A673 (cell line): ENCODE measurements around the gene SLC27A1. TPM values are rescaled to one million over a fixed set of nuclear protein-coding genes. Genes with fewer than 3 reads are reported as not detected.

Source experiments
- BruUV-seq: library from RNA; stranded (reverse); fragments of 400-500 nt; replicated peaks from 2 replicates; lab custom pipeline; 2021; lab: Mats Ljungman, UMichigan
- CTCF ChIA-PET: fragments of 300-600 bp; sonication (Branson Sonifier 250); formaldehyde crosslinking; loops from one replicate; lab custom pipeline; 2022; ENCODE audit warnings: antibody characterized with exemption; lab: Charles Lee
- POLR2A ChIA-PET: fragments of 300-600 bp; sonication (Branson Sonifier 250); formaldehyde crosslinking; loops from one replicate; lab custom pipeline; 2022; ENCODE audit warnings: antibody characterized with exemption; ENCODE audit not compliant: low non-redundant PET; lab: Charles Lee
- DNase-seq: peaks from one replicate; pipeline ENCODE4 v3.0.0-alpha.2; 2015; ENCODE audit warnings: low spot score
- H3K27ac ChIP-seq: fragments of 200-600 bp; sonication (generic); 2 replicates; pipeline ENCODE4 v1.5.1; 2016; ENCODE audit warnings: mixed run types, low read depth, mild to moderate bottlenecking, mixed read lengths, antibody characterized with exemption, low read length; ENCODE audit not compliant: poor library complexity, severe bottlenecking
- H3K27me3 ChIP-seq: fragments of 200-600 bp; sonication (generic); replicated peaks from 2 replicates; pipeline ENCODE4 v1.6.1; 2017; ENCODE audit warnings: mixed run types, low read depth, mild to moderate bottlenecking, mixed read lengths, antibody characterized with exemption, low read length; ENCODE audit not compliant: insufficient read depth, poor library complexity
- H3K36me3 ChIP-seq: fragments of 200-600 bp; sonication (generic); 2 replicates; pipeline ENCODE4 v1.6.1; 2016; ENCODE audit warnings: mixed run types, mild to moderate bottlenecking, mixed read lengths, antibody characterized with exemption, low read length; ENCODE audit not compliant: insufficient read depth, poor library complexity, severe bottlenecking
- H3K4me1 ChIP-seq: fragments of 200-600 bp; sonication (generic); 2 replicates; pipeline ENCODE4 v1.6.1; 2017; ENCODE audit warnings: mixed run types, mild to moderate bottlenecking, mixed read lengths, antibody characterized with exemption, low read length; ENCODE audit not compliant: insufficient read depth, poor library complexity, severe bottlenecking
- H3K4me3 ChIP-seq: fragments of 200-600 bp; sonication (generic); 2 replicates; pipeline ENCODE4 v1.5.1; 2016; ENCODE audit warnings: low read depth, mixed run types, mild to moderate bottlenecking, mixed read lengths, low read length; ENCODE audit not compliant: poor library complexity, severe bottlenecking
- H3K9me3 ChIP-seq: fragments of 200-600 bp; sonication (generic); 2 replicates; pipeline ENCODE4 v1.6.1; 2016; ENCODE audit warnings: mixed run types, low read depth, mild to moderate bottlenecking, mixed read lengths, antibody characterized with exemption, low read length; ENCODE audit not compliant: poor library complexity, severe bottlenecking
- EZH2 ChIP-seq: fragments of 200-600 bp; sonication (generic); IDR thresholded peaks from 2 replicates; pipeline ENCODE4 v1.6.1; 2017; ENCODE audit warnings: borderline replicate concordance, low read depth, mild to moderate bottlenecking, mixed read lengths, antibody characterized with exemption, low read length; ENCODE audit not compliant: poor library complexity, severe bottlenecking
- intact Hi-C: fragments of 100-400 bp; cut with micrococcal nuclease; formaldehyde crosslinking; loops from one replicate; pipeline ENCODE4 v1.10.0; 2022; ENCODE audit not compliant: unreplicated experiment
- total RNA-seq: library from RNA; stranded (reverse); gene quantifications from 2 replicates; pipeline ENCODE4 v1.2.3, GENCODE V29; 2021
- TF ChIP-seq, protein P1 (sequence below): fragments of 300-800, 200-600 bp; sonication (generic); conservative IDR thresholded peaks from 2 replicates; pipeline ENCODE4 v1.5.1; 2017; ENCODE audit warnings: low read depth, mild to moderate bottlenecking, antibody characterized with exemption, low read length, moderate library complexity, mixed read lengths

The SLC27A1 gene
- total RNA-seq, 1 experiment from 2014 or later, result 3.0 TPM

GRCh38 chr19:17541184-17541759 is 70.9 kb downstream of the SLC27A1 start:
- no peak overlapping the region for H3K27ac ChIP-seq
- H3K4me1 ChIP-seq, result no peaks in the 10 kb centered on the region
- no peak for DNase-seq
- TF ChIP-seq, protein P1, sequence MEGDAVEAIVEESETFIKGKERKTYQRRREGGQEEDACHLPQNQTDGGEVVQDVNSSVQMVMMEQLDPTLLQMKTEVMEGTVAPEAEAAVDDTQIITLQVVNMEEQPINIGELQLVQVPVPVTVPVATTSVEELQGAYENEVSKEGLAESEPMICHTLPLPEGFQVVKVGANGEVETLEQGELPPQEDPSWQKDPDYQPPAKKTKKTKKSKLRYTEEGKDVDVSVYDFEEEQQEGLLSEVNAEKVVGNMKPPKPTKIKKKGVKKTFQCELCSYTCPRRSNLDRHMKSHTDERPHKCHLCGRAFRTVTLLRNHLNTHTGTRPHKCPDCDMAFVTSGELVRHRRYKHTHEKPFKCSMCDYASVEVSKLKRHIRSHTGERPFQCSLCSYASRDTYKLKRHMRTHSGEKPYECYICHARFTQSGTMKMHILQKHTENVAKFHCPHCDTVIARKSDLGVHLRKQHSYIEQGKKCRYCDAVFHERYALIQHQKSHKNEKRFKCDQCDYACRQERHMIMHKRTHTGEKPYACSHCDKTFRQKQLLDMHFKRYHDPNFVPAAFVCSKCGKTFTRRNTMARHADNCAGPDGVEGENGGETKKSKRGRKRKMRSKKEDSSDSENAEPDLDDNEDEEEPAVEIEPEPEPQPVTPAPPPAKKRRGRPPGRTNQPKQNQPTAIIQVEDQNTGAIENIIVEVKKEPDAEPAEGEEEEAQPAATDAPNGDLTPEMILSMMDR, result no peak
- TF ChIP-seq EZH2, result no peak
- intact Hi-C loops, result no loop called here
- ChIA-PET POLR2A (no interaction called here), CTCF (no interaction called here)
- no peaks in the 10 kb centered on the region for H3K9me3 ChIP-seq
- H3K36me3 ChIP-seq, result no peaks in the 10 kb centered on the region
- H3K27me3 ChIP-seq, result no peaks in the 10 kb centered on the region
- BruUV-seq, result no TSS peak
- no peak overlapping the region for H3K4me3 ChIP-seq

- Histone ChIP-seq H3K27me3 (no peaks in the 10 kb centered on the region), H3K4me1 (no peaks in the 10 kb centered on the region), H3K4me3 (no peak overlapping the region), H3K36me3 (no peaks in the 10 kb centered on the region), H3K27ac (no peak overlapping the region), H3K9me3 (no peaks in the 10 kb centered on the region)
- BruUV-seq, result no TSS peak
- intact Hi-C loops, result no loop called here
- no peak for DNase-seq
- CTCF ChIA-PET, result no interaction called here
- no peak for TF ChIP-seq EZH2
- TF ChIP-seq, protein P1, result no peak
- POLR2A ChIA-PET, result no interaction called here
Observed at GRCh38 chr19:17542042-17542441, 71.7 kb downstream of the SLC27A1 start.

DNA sequence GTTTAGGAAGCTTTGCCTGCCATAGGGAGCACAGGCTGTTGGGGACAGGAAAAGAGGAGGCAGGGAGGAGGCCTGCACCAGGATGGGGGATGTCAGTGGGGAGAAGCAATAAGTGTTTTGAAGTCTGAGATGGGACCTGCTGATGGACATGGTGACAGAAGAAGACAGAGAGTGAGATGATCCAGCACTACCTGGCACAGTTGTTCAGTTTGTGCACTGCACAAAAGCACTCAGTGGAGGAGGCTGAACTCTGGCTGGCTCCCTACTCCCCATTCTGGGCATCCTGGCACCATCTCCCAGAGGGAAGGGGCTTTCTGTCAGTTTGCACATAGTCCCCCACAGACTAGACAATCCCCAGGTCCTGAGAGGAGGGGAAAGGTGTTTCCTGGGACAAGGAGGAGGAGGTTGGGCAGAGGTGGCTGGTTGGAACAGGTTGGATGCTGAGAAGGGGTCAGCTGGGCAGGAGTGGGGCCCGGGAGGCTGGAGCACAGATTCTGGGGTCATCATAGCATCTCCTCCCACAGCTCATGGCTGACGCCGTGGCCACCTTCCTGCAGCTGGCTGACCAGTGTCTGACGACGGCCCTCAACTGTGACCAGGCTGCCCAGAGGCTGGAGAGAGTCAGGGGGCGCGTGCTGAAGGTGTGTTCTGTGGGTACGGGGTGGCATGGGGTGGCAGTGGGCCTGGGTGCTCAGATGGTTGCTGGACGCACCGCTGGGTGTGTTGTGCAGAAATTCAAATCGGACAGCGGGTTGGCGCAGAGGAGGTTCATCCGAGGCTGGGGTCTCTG is 72.7 kb downstream of the SLC27A1 start:
- no peak for DNase-seq
- ChIA-PET CTCF (no interaction called here), POLR2A (no interaction called here)
- Histone ChIP-seq H3K4me1 (no peaks in the 10 kb centered on the region), H3K9me3 (no peaks in the 10 kb centered on the region), H3K36me3 (no peaks in the 10 kb centered on the region), H3K27me3 (no peaks in the 10 kb centered on the region), H3K27ac (no peak overlapping the region), H3K4me3 (no peak overlapping the region)
- no peak for TF ChIP-seq EZH2
- BruUV-seq, result no TSS peak
- intact Hi-C loops, result no loop called here
